ENCODE results near the gene COMMD1.
"Not testable (repeated sequence)": the region's sequence is repeated elsewhere in the genome, so short reads cannot be mapped to it uniquely, and the experiment has no call there.

The COMMD1 gene

GRCh38 chr2:61966087-61966727, 60.7 kb downstream of the COMMD1 start:
- no peak for DNase-seq (ENCODE audit: low read depth in 2 of 2)

- DNase-seq (ENCODE audit: low read depth in 2 of 2): no peak
Measured at GRCh38 chr2:61967262-61967661, 61.8 kb downstream of the COMMD1 start.

DNA sequence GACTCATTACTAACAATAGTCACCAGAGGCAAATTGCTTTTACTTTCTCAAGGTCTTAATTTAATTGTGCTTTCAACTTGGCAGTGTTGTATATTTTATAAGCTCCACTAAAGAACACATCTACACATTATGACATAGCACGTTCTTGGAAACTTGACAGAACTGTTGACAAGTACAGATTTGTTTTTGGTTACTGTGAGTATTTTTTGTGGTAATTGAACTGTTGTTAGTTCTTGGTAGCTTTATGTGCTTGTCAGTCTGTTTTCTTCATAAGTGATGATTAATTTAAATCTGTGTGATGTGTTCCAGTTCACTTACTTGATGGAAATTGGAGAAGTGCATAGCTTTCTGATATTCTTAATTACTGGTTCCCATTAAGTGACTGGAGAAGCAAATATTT, 63.9 kb downstream of the COMMD1 start:
- DNase-seq (ENCODE audit: low read depth in 2 of 2): no peak

DNA sequence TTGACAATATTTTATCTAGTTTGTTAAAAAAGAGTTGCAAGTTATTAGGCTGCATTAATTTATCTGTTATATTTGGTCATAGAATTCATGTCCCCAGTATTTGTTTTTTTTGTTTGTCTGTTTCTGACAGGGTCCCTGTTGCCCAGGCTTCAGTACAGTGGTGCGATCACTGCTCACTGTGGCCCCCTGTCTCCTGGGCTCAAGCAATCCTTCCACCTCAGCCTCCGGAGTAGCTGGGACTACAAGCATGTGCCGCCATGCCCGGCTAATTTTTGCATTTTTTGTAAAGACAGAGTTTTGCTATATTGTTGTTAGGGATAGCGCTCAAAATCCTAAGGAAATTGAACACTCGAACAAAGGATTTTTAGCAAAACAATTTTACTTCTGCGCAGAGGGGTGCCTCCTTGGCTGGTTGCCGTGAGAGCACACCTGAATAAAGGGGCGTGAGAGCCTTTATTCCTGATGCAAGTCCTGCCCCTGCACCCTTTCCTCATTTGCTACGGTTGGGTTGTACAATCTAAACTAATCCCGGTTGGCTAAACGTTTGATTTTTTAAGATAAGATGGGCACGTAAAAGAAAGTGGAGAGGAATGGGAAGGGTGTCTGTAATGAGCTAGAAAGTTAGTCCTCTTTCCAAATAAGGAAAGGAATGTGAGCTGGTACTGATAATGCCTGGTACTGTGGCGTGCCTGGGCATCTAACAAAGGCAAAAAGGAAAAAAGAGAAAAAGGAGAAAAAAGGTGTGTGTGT, 65.5 kb downstream of the COMMD1 start:
- DNase-seq (ENCODE audit: low read depth in 2 of 2): no peak

DNA sequence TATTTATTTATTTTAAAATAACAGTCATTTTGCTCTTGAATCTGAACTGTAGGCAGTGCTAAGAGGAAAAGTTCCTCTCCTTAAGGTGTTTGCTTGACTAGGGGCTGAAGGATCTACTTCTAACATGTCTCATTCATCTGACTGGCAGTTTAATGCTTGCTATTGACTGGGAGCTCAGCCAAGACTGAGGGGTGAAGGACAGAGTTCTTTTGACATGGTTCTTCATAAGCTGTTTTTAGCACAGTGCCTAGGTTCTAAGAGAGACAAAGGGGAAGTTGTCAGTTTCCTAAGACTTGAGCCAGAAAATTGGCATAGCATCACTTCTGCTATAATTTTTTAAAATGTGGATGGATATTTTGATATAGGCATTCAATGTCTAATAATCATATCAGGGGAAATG, 73.0 kb downstream of the COMMD1 start:
- DNase-seq (ENCODE audit: low read depth in 2 of 2): no peak

DNA sequence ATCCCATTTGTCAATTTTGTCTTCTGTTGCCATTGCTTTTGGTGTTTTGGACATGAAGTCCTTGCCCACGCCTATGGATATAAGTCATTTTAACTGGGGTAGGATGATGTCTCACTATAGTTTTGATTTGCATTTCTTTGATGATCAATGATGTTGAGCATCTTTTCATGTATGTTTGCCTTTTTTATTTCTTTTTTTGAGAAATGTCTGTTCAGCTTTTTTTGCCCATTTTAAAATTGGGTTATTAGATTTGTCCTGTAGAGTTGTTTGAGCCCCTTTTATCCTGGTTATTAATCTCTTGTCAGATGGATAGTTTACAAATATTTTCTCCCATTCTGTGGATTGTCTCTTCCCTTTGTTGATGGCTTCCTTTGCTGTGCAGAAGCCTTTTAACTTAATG, 75.3 kb downstream of the COMMD1 start:
- no peak for DNase-seq (ENCODE audit: low read depth in 2 of 2)

DNA sequence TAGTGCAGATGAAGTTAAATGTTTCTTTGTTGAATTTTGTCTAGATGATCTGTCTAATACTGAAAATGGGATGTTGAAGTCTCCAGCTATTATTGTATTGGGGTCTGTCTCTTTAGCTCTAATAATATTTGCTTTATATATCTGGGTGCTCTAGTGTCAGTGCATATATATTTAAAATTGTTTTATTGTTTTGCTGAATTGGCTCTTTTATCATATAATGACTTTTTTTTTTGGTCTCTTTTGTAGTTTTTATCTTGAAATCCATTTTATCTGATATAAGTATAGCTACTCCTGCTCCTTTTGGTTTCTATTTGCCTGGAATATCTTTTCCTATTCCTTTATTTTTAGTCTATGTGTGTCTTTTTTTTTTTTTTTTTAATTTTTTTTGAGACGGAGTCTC, 79.2 kb downstream of the COMMD1 start:
- DNase-seq (ENCODE audit: low read depth in 2 of 2): no peak

- no peak for DNase-seq (ENCODE audit: low read depth in 2 of 2)
Measured at GRCh38 chr2:61988462-61989366, 83.2 kb downstream of the COMMD1 start.

DNA sequence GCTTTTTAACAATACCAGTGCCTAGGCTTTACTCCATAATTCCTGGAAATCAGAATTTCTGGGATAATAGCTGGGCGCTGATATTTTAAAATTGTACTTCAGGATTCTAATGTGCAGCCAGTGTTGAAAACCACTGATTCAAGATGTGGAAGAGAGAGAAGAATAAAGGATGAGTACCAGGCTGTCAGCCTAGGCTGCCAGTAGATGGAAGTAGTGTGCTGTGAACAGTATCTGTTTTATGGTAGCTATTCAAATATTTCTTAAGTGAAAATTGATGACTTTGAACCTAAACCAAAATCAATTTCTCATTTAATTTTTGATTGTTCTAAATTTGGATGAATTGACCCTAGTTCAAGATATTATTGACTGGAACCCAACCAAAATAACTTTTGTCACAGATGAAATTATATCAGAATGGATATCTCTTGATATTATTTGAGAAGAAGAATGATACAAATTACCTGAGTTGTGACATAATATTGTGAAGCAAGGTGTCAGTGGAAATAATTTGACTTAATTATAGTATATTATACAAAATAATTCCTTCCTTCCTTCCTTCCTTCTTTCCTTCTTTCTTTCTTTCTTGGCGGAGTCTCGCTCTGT, 88.0 kb downstream of the COMMD1 start:
- DNase-seq (ENCODE audit: low read depth in 2 of 2): peak; percentile 9 to 10

- DNase-seq (ENCODE audit: low read depth in 2 of 2): no peak
Measured at GRCh38 chr2:61994531-61994930, 89.1 kb downstream of the COMMD1 start.

DNA sequence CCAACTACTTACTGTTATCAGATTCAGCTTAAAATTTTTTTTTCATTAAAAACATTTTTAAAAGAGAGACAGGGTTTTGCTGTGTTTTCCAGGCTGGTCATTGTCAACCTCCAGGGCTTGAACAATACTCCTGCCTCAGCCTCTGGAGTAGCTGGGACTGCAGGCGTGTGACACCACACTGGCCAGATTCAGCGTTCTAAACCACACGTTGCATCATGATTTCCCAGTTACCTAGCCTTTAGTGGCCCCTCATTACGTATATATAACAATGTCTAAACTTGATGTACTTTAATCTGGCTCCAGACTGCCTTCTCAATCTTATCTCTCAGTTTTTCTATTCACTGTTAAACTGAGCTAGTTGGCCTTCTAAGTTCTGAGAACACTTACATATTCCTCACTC, 89.6 kb downstream of the COMMD1 start:
- no peak for DNase-seq (ENCODE audit: low read depth in 2 of 2)

DNA sequence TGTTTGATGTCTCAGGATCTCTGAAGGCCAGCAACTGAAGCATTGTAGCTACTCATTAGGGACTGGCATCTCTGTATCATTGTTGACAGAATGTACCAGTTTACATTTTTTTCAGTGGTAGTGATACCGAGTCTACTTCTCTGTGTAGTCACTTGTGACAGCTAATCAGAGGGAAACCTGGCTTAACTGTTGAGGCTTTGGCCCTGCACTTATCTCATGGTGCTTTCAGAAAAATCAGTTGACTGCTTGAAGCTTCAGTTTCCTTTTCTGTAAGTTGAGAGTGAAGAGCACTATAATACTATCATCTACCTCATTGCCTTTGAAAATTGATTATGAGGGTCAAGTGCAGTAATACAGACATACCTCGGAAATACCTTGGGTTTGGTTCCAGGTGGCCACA, 90.0 kb downstream of the COMMD1 start:
- DNase-seq (ENCODE audit: low read depth in 2 of 2): no peak

GRCh38 chr2:61998426-61998825, 93.0 kb downstream of the COMMD1 start:
- no peak for DNase-seq (ENCODE audit: low read depth in 2 of 2)

DNA sequence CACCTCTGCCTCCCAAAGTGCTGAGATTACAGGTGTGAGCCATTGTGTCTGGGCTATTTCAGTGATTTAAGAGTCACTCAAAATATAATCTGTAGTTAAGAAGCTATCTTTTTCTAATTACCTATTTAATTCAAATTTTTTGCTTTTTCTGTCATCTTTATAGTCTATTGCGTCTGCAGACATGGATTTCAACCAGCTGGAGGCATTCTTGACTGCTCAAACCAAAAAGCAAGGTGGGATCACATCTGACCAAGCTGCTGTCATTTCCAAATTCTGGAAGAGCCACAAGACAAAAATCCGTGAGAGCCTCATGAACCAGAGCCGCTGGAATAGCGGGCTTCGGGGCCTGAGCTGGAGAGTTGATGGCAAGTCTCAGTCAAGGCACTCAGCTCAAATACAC, 95.1 kb downstream of the COMMD1 start:
- DNase-seq (ENCODE audit: low read depth in 2 of 2): no peak

GRCh38 chr2:62001431-62001830, 96.0 kb downstream of the COMMD1 start:
- DNase-seq (ENCODE audit: low read depth in 2 of 2): no peak

- DNase-seq (ENCODE audit: low read depth in 2 of 2): not testable (repeated sequence)
Measured at GRCh38 chr2:62004428-62004827, 99.0 kb downstream of the COMMD1 start.

DNA sequence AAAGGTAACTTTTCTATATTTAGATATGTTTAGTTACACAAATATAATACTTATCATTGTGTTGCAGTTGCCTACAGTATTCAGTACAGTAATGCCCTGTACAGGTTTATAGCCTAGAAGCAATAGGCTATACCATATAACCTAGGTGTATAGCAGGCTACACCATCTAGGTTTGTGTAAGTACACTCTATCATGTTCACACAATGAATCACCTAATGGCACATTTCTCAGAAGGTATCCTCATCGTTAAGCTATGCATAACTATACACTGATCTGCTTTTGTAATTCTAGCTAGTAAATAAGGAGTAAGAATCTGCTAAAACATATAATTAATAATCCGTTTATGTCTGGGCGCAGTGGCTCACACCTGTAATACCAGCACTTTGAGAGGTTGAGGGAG, 102.1 kb downstream of the COMMD1 start:
- DNase-seq (ENCODE audit: low read depth in 2 of 2): no peak

DNA sequence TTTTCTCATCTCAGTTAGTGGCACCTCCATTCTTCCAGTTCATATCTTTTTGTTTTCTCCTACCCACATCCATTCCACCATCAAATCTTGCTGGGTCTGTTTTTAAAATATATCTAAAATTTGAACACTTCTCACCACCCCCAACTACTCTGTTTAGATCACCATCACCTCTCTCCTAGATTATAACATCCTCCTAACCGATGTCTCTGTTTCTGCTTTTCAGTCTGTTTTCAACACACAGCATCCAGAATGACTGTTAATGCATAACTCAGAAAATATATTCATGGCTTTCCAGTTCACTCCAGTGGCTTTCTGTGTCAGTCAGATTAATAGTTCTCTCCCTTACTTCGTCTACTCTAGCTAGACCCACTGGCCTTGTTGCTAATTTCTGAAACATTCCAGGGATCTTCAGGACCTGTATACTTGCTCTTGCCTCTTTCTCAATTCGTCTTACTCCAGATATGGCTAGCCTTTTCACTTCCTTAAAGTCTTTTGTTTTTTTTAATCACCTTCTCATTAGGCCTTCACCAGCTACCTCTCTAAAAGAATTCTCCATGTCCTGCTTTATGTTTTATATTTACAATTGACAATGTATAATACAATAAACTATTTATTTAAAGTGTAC, 105.3 kb downstream of the COMMD1 start:
- DNase-seq (ENCODE audit: low read depth in 2 of 2): no peak

DNA sequence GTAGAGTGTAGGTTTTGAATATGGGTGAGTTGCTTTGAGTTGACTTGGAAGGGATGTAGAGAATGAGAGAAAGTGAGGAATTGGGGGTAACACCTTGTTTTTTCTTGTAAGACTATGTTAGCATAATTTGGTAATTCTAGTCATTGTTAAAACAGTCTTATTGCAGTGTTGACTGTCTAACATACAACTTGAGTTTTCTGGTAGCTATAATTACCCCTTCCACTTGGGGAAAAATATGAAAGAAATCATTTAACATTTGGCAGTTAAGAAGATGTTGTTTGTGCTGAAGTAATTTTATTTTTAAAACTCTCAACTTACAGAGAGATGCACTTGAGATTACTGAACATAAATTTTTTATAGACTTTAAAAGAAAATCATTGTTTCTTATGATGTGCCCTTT, 108.2 kb downstream of the COMMD1 start:
- no peak for DNase-seq (ENCODE audit: low read depth in 2 of 2)

GRCh38 chr2:62014102-62014501, 108.6 kb downstream of the COMMD1 start:
- DNase-seq (ENCODE audit: low read depth in 2 of 2): peak; percentile 29 to 38

GRCh38 chr2:62016957-62017356, 111.5 kb downstream of the COMMD1 start:
- DNase-seq (ENCODE audit: low read depth in 2 of 2): no peak

GRCh38 chr2:62029910-62030309, 124.4 kb downstream of the COMMD1 start:
- no peak for DNase-seq (ENCODE audit: low read depth in 2 of 2)

Measured in fibroblast of skin of left biceps (primary cell).